Activated CD4-positive, CD25-positive, alpha-beta regulatory T cell treated with anti-CD3 and anti-CD28 coated beads, Interleukin-2, amount 50 U/mL, for 24 hours (primary cell): ENCODE data around the gene ZNF644.
"Not testable (repeated sequence)": the region's sequence is repeated elsewhere in the genome, so short reads cannot be mapped to it uniquely, and the experiment has no call there.

Experiments used
- ATAC-seq, 2 donors: fragments of 150-1000 bp; cut with Tn5 transposase; one replicate each; pipeline ENCODE4 v1.10.0; 2021; ENCODE audit warnings: mild to moderate bottlenecking in 1 of 2, moderate library complexity in 1 of 2

ZNF644 gene

GRCh38 chr1:91021686-91022517 is at the start of gene ZNF644:
TSS of gene ZNF644 (minus strand) at chr1:91022035. CDS start at chr1:90982353, 39,682 bp downstream.
- peak; percentile 84 to 85 for ATAC-seq

DNA sequence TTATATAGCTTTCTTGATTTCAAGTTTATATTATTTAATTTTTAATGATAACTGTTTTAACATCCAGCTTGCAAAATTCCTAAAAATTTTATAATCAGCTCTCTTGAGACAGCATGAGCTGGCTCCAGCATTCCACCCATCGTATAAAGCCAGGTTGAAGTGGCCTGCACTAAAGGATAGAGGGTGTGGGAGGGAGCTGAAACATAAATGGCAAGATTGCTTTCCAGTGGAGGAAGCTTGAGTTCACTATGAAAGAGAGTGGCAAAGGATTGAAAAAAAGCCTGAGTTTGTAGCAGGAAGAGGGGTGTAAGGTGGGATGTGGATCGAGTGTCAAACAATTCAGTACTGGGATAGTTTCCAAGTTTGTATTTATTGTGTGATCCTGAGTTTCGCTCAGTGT is 48.5 kb upstream of the ZNF644 start:
- no peak for ATAC-seq

DNA sequence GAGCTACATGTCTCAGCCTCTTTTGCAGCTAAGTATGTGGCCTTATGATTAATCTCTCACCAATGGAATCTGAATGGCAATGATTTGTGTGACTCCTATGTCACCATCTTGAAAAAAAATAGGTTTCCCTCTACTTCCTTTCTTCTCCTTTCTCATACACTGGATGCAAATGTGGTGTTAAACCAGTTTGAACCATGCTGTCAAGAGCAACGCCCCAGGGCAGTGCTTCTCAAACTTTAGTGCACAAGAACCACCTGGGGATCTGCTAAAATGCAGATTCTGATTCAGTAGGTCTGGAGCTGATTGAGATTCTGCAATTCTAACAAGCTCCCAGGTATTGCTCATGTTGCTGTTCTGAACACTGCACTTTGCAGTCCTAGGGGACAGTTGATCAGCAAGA is 44.7 kb upstream of the ZNF644 start:
- ATAC-seq: no peak

- ATAC-seq: no peak
Observed at GRCh38 chr1:91065337-91065736, 43.5 kb upstream of the ZNF644 start.

- ATAC-seq: not testable (repeated sequence)
Observed at GRCh38 chr1:91063403-91063802, 41.6 kb upstream of the ZNF644 start.

GRCh38 chr1:91059157-91059556 is 37.3 kb upstream of the ZNF644 start:
- ATAC-seq: no peak

DNA sequence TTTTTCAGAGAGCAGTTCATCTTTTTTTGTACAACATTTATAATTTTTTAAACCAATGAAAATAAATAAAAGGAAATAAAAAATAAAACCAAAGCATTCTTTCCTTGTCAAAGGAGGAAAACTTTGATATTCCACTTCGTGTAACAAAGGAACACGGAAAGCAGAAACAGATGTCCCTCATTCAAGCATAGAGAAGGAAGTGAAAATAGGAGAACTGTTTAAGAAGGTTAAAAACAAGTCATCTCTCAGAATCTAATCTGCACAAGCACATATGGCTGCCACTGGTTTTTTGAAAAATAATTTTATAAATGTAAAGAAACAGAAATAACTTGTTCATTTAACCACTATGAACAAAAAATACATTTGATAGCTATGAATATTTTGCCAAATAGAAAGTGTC is 35.9 kb upstream of the ZNF644 start:
- ATAC-seq: no peak

- ATAC-seq: no peak
Observed at GRCh38 chr1:91054780-91055481, 33.1 kb upstream of the ZNF644 start.

DNA sequence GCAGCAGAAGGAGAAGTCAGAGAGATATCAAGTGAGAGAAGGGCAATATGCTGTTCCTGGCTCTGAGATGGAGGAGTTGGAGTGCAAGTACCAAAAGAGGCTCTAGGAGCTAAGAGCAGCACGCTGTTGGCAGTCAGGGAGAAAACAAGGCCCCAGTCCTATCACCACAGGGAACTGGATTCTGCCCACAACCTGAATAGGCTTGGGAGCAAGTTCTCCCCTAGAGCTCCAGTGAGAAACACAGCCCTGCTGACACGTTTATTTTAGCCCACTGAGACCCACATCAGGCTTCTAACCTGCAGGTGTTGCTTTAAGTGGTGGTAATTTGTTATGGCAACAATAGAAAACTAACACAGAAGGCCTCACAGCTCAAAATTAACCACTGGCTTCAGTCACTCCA is 31.8 kb upstream of the ZNF644 start:
- no peak for ATAC-seq

DNA sequence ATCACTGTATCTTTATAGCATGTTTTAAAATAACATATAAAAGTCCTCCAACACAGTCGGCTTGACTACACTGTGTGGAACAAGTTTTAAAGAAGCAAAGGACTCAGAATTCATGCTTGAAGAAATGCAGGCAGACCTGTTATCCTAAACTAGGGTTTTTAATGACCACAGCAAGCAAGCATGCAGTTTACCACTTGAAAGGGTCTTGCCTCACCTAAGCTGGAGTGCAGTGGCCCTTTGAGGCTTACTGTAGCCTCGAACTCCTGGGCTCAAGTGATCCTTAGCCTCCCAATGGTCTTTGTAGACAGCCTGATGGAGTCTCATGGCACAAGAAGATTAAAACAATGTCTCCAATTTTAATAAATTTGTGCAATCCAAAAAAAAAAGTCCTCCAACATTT is 27.7 kb upstream of the ZNF644 start:
- ATAC-seq: not testable (repeated sequence)

GRCh38 chr1:91046766-91047165 is 24.9 kb upstream of the ZNF644 start:
- ATAC-seq: no peak

DNA sequence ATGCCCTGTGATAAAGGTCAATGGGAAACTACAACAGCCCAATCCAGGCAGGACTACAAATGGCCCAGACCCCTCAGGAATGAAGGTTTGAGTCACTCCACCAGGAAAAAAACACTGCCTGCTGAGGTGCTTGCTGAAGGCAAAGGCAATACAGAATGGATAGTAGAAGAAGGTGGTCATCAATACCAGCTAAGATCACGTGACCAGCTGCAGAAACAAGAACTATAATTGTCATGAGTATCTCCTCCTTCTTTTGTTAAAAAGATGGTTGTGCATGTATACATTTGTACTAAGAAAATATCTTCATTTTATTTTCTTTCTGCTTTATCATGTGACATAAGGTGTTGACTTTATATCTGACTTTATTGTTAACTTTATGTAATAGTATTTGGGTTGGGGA is 23.4 kb upstream of the ZNF644 start:
- ATAC-seq: no peak

GRCh38 chr1:91044776-91045175 is 22.9 kb upstream of the ZNF644 start:
- ATAC-seq: not testable (repeated sequence)

GRCh38 chr1:91042372-91042771 is 20.5 kb upstream of the ZNF644 start:
- not testable (repeated sequence) for ATAC-seq

GRCh38 chr1:91038582-91038981 is 16.7 kb upstream of the ZNF644 start:
- ATAC-seq: no peak

GRCh38 chr1:91036894-91037829 is 15.3 kb upstream of the ZNF644 start:
- no peak for ATAC-seq

GRCh38 chr1:91032349-91032748 is 10.5 kb upstream of the ZNF644 start:
- no peak for ATAC-seq

DNA sequence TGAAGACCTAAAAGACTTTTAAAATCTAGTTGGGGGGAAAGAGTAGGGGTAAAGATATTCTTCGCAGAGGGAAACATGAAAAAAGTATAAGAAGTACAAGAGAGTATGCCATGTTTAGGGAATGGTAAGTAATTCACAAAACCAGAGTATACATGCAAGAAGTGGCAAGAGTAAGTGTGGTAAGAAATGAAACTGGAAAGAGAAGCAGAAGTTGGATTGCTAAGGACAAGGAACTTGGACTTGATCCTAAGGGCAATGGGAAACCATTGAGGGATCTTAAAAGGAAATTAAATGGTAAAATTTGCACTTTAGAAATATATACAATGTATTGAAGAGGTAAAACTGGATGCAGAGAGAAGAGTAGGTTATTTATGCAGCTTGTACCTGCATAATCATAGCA is 9.2 kb upstream of the ZNF644 start:
- no peak for ATAC-seq

GRCh38 chr1:91026777-91027176 is 4.9 kb upstream of the ZNF644 start:
- no peak for ATAC-seq

DNA sequence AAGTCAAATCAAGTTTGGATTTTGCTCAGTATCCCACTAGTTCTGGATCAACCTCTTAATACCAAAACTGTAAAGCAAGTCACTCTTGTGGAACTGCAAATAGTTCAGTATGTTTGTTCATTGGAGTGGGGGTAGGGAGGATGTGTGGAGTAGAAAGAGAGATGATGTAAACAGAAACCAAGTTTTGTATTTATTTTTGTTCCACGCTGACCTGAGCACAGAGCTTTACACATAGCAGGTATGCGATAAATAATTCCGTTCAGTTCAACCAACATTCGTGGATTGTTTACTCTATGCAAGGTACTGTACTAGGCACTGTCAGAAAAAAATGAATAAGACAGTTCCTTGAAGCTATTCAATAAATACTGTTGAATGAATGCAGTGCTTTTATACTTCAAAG is 4.5 kb upstream of the ZNF644 start:
- ATAC-seq: no peak

GRCh38 chr1:91024481-91025119 is 2.8 kb upstream of the ZNF644 start:
- no peak for ATAC-seq

DNA sequence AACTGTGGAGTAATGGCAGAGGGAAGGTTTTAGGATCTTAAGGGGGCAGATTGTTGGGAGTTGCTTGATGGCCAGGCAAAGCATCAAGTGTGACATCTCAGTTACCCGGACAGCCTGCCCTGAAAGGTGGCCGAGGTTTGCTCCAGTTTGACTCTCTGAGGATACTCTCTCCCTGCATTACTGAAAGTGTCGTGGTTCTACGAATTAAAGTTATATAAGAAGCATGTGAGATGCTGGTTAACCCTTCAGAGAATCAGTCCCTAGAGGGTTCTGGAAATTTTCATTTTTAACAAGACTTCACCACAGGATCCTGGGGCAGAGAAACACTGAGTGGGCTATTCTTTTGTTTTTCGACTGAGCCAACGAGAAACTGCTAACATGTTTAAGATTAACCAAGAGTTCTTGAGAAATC is 689 bp upstream of the ZNF644 start:
- no peak for ATAC-seq
